H54 (cell line): ENCODE measurements around the gene SYNDIG1.

Experiments
- DNase-seq: peaks from one replicate; pipeline ENCODE4 v3.0.0; 2011; ENCODE audit warnings: low spot score, mixed read lengths; ENCODE audit not compliant: insufficient read length
- FAIRE-seq: peaks from 3 replicates; lab custom pipeline; 2011; peaks lifted over from hg19 to GRCh38; lab: Jason Lieb, UNC
- POLR2A ChIP-seq: IDR thresholded peaks from 2 replicates; pipeline ENCODE4 v1.6.1; 2011; ENCODE audit warnings: low read depth, mild to moderate bottlenecking, low read length

SYNDIG1 gene

GRCh38 chr20:24695529-24696225 is 226.2 kb downstream of the SYNDIG1 start:
- no peak for DNase-seq
- FAIRE-seq = no peak
- TF ChIP-seq POLR2A = no peak

DNA sequence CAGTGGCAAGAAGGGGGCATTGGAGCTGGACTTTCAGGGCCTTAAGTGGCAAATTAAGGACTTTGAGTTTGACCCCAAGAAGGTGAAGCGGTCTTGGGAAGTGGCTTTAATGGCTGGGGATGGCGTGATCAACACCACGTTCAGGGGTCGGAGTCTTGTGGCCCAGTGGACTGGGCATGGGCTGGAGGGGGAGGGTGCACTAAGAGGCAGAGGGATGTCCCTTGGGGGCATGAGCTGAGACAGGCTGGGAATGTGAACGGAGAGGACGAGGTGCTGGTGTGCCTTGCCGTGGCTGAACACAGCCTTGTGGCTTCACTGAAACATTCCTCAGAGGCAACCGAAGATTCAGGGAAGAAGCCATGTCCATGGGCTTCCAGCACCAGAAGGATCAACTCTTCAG is 227.0 kb downstream of the SYNDIG1 start:
- no peak for TF ChIP-seq POLR2A
- FAIRE-seq (no peak), DNase-seq (no peak)

GRCh38 chr20:24697411-24697810 is 228.0 kb downstream of the SYNDIG1 start:
- FAIRE-seq = no peak
- TF ChIP-seq POLR2A = no peak
- no peak for DNase-seq

DNA sequence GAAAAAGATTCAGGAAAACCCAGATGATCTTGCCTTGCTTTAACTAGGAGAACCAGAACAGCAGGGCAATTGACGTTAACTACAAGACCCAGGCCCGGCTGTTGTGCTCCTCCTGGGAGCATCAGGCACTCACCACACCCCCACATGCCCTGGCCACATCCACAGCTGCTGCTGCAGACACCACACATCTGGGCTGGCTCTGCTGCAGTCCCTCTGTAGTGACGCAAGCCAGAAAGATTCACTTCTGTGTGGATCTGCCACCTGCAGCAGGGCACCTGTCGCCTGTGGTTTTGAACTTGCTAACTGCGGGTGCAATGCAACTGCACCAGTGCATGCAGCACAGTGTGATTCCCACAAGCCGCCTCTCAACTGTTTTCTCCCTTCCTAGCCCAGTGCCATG is 228.8 kb downstream of the SYNDIG1 start:
- no peak for TF ChIP-seq POLR2A
- DNase-seq (no peak), FAIRE-seq (no peak)

- DNase-seq (no peak), FAIRE-seq (no peak)
- TF ChIP-seq POLR2A = no peak
These were observed 229.3 kb downstream of the SYNDIG1 start for GRCh38 chr20:24698706-24699206.

DNA sequence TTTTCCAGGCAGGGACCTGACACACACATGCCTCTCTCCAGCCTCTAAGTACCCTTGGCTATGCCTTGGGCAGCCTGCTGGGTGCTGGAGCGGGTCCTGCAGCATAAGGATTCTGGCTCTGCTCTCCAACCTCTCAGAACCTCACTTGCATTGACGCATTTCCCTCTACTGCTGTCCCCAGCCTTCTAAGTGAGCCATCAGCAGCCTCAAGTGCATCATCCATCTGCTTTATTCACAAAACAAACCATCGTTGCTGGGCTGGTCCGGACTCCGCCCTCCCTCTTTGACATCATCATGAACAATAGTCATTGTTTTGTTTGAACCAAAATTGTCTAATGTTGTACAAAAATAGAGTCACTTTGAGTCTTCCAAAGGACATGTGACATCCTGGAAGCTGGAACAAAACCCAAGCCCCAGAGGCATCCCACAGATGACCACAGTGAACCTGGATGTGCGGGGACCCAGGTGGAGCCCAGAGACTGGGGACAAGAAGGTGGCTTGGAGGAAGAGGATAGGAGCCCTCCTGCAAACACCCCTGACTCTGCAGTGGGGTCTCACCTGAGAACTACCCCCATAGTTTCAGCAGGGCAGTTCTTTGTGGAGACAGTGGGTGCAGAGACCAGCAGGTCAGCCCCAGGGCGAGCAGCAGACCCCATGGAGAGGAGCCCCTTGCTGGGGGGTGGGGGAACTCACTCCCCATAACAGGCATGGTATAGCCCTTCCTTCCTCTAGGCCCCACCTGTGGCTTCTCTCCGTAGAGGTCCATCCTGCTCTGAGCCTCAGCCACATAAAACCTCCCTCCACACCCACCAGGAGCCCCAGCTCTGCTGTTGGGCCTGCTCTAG is 230.1 kb downstream of the SYNDIG1 start:
- no peak for TF ChIP-seq POLR2A
- no peak for FAIRE-seq
- no peak for DNase-seq

- no peak for TF ChIP-seq POLR2A
- DNase-seq (no peak), FAIRE-seq (no peak)
These were observed 230.9 kb downstream of the SYNDIG1 start for GRCh38 chr20:24700166-24700860.

DNA sequence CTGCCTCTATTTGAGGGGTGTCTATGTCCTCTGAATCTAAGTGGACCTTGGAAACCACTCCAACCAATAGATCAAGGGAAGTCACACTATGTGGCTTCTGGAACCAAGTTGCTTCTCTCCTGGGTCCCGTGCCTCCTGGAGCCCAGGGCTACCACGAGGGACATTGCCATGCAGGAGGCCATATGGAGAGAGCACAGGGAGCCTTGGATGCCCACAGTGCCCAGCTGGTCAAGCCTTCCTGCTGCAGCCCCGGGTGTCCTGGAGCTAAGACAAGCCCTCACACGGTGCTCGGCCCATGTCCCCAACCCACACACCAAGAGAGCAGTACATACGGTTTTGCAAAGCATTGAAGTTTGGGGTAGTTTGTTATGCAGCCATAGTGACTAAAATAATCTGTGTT is 231.6 kb downstream of the SYNDIG1 start:
- no peak for TF ChIP-seq POLR2A
- FAIRE-seq = no peak
- no peak for DNase-seq

DNA sequence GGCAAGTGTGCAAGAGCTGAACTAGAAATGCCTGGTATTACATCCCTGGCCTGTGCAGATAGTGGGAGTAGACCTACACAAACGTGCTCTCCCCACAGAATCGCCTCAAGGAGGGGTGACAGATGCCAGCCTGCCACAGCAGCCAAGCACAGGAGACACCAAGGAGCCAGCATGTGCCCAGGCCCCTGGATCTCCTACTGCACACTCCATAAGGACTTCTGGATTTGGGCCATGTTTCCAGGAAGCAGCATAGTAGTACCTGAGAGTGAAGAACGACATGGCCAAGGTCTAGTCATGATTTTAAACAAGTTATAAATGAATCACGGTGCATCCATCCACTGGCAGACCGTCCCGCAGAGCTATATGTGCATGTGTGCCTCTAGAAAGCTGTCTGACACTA is 232.2 kb downstream of the SYNDIG1 start:
- FAIRE-seq (no peak), DNase-seq (no peak)
- TF ChIP-seq POLR2A = no peak

- DNase-seq (no peak), FAIRE-seq (no peak)
- TF ChIP-seq POLR2A = no peak
These were observed 233.3 kb downstream of the SYNDIG1 start for GRCh38 chr20:24702501-24703283.

DNA sequence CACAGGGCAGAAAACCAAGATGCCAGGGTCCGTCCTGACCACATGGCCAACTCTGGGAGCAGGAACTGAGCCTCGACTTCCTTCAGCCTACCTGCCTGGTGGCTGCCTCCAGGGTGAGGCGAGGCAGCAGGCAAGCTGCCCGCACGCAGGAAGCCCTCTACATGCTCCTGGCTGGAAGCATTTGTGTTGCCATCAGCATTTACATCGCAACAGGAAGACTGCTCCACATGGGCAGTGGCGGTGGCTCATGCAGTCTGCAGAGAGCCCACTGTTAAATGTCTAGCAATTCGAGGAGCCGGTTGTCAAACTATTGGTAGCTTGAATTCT is 233.8 kb downstream of the SYNDIG1 start:
- TF ChIP-seq POLR2A = no peak
- FAIRE-seq = no peak
- DNase-seq = no peak

DNA sequence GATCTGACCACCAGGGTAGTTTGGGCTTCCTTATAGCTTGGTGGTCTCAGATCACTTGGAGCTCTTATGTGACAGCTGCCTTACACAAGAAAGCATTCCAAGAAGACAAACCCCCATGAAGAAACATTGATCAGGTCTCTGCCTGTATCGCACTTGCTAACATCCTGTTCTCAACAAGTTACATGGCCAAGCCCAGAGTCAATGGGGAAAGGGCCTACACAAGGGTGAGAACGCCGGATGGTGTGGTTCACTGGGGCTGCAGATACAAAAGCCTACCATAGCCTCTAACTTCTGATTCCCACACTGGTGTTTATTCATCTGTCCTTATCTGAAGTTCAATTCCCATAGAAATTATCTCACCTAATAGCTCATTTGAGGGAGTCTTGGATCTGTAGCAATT is 235.5 kb downstream of the SYNDIG1 start:
- no peak for TF ChIP-seq POLR2A
- FAIRE-seq (no peak), DNase-seq (no peak)

GRCh38 chr20:24705486-24705885 is 236.1 kb downstream of the SYNDIG1 start:
- DNase-seq (no peak), FAIRE-seq (no peak)
- TF ChIP-seq POLR2A = no peak
